GM18870 (cell line): ENCODE measurements around the gene PTOV1.

ENCODE experiments used
- ATAC-seq: cut with Tn5 transposase; IDR thresholded peaks from one replicate; pipeline ENCODE4 v1.9.1; 2021; ENCODE audit warnings: moderate library complexity; ENCODE audit not compliant: unreplicated experiment

Gene PTOV1

GRCh38 chr19:49908480-49909420 lies 57.8 kb downstream of the PTOV1 start:
- no peak for ATAC-seq

- no peak for ATAC-seq
Observed at GRCh38 chr19:49910179-49910578, 59.2 kb downstream of the PTOV1 start.
